ENCODE data around the gene TPK1.

Gene TPK1

GRCh38 chr7:144523621-144524020, 312.2 kb downstream of the TPK1 start:
- no peak for DNase-seq

GRCh38 chr7:144519925-144520324, 315.9 kb downstream of the TPK1 start:
- DNase-seq, result no peak

GRCh38 chr7:144518360-144518759, 317.5 kb downstream of the TPK1 start:
- DNase-seq, result no peak

- DNase-seq, result no peak
Observed at GRCh38 chr7:144517749-144518148, 318.1 kb downstream of the TPK1 start.

- no peak for DNase-seq
Observed at GRCh38 chr7:144516729-144517525, 318.9 kb downstream of the TPK1 start.

- no peak for DNase-seq
Observed at GRCh38 chr7:144513334-144513733, 322.5 kb downstream of the TPK1 start.

- DNase-seq, result no peak
Observed at GRCh38 chr7:144510621-144511020, 325.2 kb downstream of the TPK1 start.

GRCh38 chr7:144508702-144509101, 327.2 kb downstream of the TPK1 start:
- DNase-seq, result no peak

GRCh38 chr7:144503215-144503614, 332.6 kb downstream of the TPK1 start:
- no peak for DNase-seq

- DNase-seq, result no peak
Observed at GRCh38 chr7:144500225-144500624, 335.6 kb downstream of the TPK1 start.

GRCh38 chr7:144497282-144497681, 338.6 kb downstream of the TPK1 start:
- no peak for DNase-seq

GRCh38 chr7:144494355-144494754, 341.5 kb downstream of the TPK1 start:
- DNase-seq, result no peak

- DNase-seq, result no peak
Observed at GRCh38 chr7:144489504-144489903, 346.3 kb downstream of the TPK1 start.

GRCh38 chr7:144488977-144489376, 346.9 kb downstream of the TPK1 start:
- no peak for DNase-seq

GRCh38 chr7:144487901-144488300, 348.0 kb downstream of the TPK1 start:
- no peak for DNase-seq

- no peak for DNase-seq
Observed at GRCh38 chr7:144484445-144484844, 351.4 kb downstream of the TPK1 start.

- no peak for DNase-seq
Observed at GRCh38 chr7:144483189-144483588, 352.7 kb downstream of the TPK1 start.

GRCh38 chr7:144481833-144482232, 354.0 kb downstream of the TPK1 start:
- no peak for DNase-seq

GRCh38 chr7:144477348-144477747, 358.5 kb downstream of the TPK1 start:
- DNase-seq, result no peak

GRCh38 chr7:144474800-144475615, 360.8 kb downstream of the TPK1 start:
- DNase-seq, result no peak

- DNase-seq, result no peak
Observed at GRCh38 chr7:144474363-144474762, 361.5 kb downstream of the TPK1 start.

- DNase-seq, result no peak
Observed at GRCh38 chr7:144473908-144474307, 361.9 kb downstream of the TPK1 start.

GRCh38 chr7:144470078-144470477, 365.8 kb downstream of the TPK1 start:
- DNase-seq, result no peak

All from GOT3 (cell line).